ENCODE measurements around the gene TMEM248. TPM values are rescaled to one million over a fixed set of nuclear protein-coding genes. Genes with fewer than 3 reads are reported as not detected.
"Not testable (repeated sequence)": the region's sequence is repeated elsewhere in the genome, so short reads cannot be mapped to it uniquely, and the experiment has no call there.

The TMEM248 gene
- total RNA-seq, 3 donors from 2014 or later = 119 to 148 (median 120) TPM

- Histone ChIP-seq H3K9me3 (no peaks in the 10 kb centered on the region), H3K4me3 (no peak overlapping the region), H3K4me1 (no peaks in the 10 kb centered on the region), H3K27me3 (no peaks in the 10 kb centered on the region), H3K27ac (no peak overlapping the region), H3K36me3 (no peaks in the 10 kb centered on the region)
- intact Hi-C loops (cut with DNase I; ENCODE audit: low total_unique reads) = no loop called here
- TF ChIP-seq CTCF (IDR thresholded peaks at IDR 0.05) = no peak
- no peak for TF ChIP-seq POLR2AphosphoS5 (IDR thresholded peaks at IDR 0.05)
- no peak for TF ChIP-seq POLR2A (IDR thresholded peaks at IDR 0.05)
- DNase-seq (ENCODE audit: low spot score in 2 of 2) = no peak
These were observed 15.7 kb upstream of the TMEM248 start for GRCh38 chr7:66905278-66905677.

- intact Hi-C loops (cut with DNase I; ENCODE audit: low total_unique reads) = no loop called here
These were observed 15.3 kb upstream of the TMEM248 start for GRCh38 chr7:66905689-66906088.

GRCh38 chr7:66907731-66908130, 13.3 kb upstream of the TMEM248 start:
- no peaks in the 10 kb centered on the region for H3K36me3 ChIP-seq
- H3K4me1 ChIP-seq = no peaks in the 10 kb centered on the region
- no peak overlapping the region for H3K4me3 ChIP-seq
- H3K27ac ChIP-seq = no peak overlapping the region
- no peak for DNase-seq (ENCODE audit: low spot score in 2 of 2)
- intact Hi-C loops (cut with DNase I; ENCODE audit: low total_unique reads) = no loop called here
- TF ChIP-seq POLR2AphosphoS5 (IDR thresholded peaks at IDR 0.05) (no peak), CTCF (IDR thresholded peaks at IDR 0.05) (no peak), POLR2A (IDR thresholded peaks at IDR 0.05) (no peak)
- H3K27me3 ChIP-seq = no peaks in the 10 kb centered on the region
- no peaks in the 10 kb centered on the region for H3K9me3 ChIP-seq

More at GRCh38 chr7:66905689-66906088, 15.3 kb upstream of the TMEM248 start:
- no peak for DNase-seq (ENCODE audit: low spot score in 2 of 2)
- H3K4me1 ChIP-seq = no peaks in the 10 kb centered on the region
- H3K27me3 ChIP-seq = no peaks in the 10 kb centered on the region
- no peak overlapping the region for H3K27ac ChIP-seq
- no peaks in the 10 kb centered on the region for H3K36me3 ChIP-seq
- no peak overlapping the region for H3K4me3 ChIP-seq
- no peak for TF ChIP-seq POLR2A (IDR thresholded peaks at IDR 0.05)
- no peak for TF ChIP-seq POLR2AphosphoS5 (IDR thresholded peaks at IDR 0.05)
- no peak for TF ChIP-seq CTCF (IDR thresholded peaks at IDR 0.05)
- H3K9me3 ChIP-seq = no peaks in the 10 kb centered on the region

- H3K9me3 ChIP-seq; H3K27ac ChIP-seq; intact Hi-C loops (cut with DNase I; ENCODE audit: low total_unique reads); H3K4me1 ChIP-seq; DNase-seq (ENCODE audit: low spot score in 2 of 2); H3K36me3 ChIP-seq; H3K27me3 ChIP-seq; H3K4me3 ChIP-seq: not testable (repeated sequence)
These were observed 12.4 kb upstream of the TMEM248 start for GRCh38 chr7:66908598-66908997.

GRCh38 chr7:66910789-66911188, 10.2 kb upstream of the TMEM248 start:
- no peak for TF ChIP-seq CTCF (IDR thresholded peaks at IDR 0.05)
- TF ChIP-seq POLR2AphosphoS5 (IDR thresholded peaks at IDR 0.05) = no peak
- no peak for TF ChIP-seq POLR2A (IDR thresholded peaks at IDR 0.05)
- Histone ChIP-seq H3K4me1 (no peaks in the 10 kb centered on the region), H3K36me3 (no peaks in the 10 kb centered on the region), H3K4me3 (no peak overlapping the region), H3K9me3 (no peaks in the 10 kb centered on the region), H3K27ac (no peak overlapping the region), H3K27me3 (no peaks in the 10 kb centered on the region)
- intact Hi-C loops (cut with DNase I; ENCODE audit: low total_unique reads) = no loop called here
- DNase-seq (ENCODE audit: low spot score in 2 of 2) = no peak

GRCh38 chr7:66911191-66911590, 9.8 kb upstream of the TMEM248 start:
- H3K9me3 ChIP-seq; H3K27me3 ChIP-seq; DNase-seq (ENCODE audit: low spot score in 2 of 2); intact Hi-C loops (cut with DNase I; ENCODE audit: low total_unique reads); H3K27ac ChIP-seq; H3K4me1 ChIP-seq; H3K36me3 ChIP-seq; H3K4me3 ChIP-seq: not testable (repeated sequence)
